ENCODE data around the gene RAPGEF1.
"Not testable (repeated sequence)": the region's sequence is repeated elsewhere in the genome, so short reads cannot be mapped to it uniquely, and the experiment has no call there.

DNA sequence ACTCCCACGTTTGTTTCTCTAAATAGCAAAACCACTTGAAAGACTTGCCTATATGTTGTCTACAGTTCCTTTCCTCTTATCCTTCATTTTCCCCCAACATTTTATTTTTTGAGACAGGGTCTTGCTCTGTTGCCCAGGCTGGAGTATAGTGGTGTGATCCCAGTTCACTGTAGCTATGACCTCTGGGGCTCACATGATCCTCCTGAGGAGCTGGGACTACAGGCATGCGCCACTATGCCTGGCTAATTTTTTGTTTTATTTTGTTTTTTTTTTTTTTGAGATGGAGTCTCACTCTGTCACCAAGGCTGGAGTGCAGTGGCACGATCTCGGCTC, 77.6 kb downstream of the RAPGEF1 start:
- TF ChIP-seq, protein P1, sequence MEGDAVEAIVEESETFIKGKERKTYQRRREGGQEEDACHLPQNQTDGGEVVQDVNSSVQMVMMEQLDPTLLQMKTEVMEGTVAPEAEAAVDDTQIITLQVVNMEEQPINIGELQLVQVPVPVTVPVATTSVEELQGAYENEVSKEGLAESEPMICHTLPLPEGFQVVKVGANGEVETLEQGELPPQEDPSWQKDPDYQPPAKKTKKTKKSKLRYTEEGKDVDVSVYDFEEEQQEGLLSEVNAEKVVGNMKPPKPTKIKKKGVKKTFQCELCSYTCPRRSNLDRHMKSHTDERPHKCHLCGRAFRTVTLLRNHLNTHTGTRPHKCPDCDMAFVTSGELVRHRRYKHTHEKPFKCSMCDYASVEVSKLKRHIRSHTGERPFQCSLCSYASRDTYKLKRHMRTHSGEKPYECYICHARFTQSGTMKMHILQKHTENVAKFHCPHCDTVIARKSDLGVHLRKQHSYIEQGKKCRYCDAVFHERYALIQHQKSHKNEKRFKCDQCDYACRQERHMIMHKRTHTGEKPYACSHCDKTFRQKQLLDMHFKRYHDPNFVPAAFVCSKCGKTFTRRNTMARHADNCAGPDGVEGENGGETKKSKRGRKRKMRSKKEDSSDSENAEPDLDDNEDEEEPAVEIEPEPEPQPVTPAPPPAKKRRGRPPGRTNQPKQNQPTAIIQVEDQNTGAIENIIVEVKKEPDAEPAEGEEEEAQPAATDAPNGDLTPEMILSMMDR (conservative IDR thresholded peaks at IDR 0.05; ENCODE audit: low read depth, low read length): not testable (repeated sequence)
- not testable (repeated sequence) for TF ChIP-seq EZH2 (IDR thresholded peaks at IDR 0.05; ENCODE audit: borderline replicate concordance, low read depth, low read length, poor library complexity, severe bottlenecking)

All from A673 (cell line).